Measurements from ENCODE around the gene MPHOSPH9. TPM values are rescaled to one million over a fixed set of nuclear protein-coding genes. Genes with fewer than 3 reads are reported as not detected.
"Not testable (repeated sequence)": the region's sequence is repeated elsewhere in the genome, so short reads cannot be mapped to it uniquely, and the experiment has no call there.

The MPHOSPH9 gene
- total RNA-seq, 1 experiment from 2014 or later, result 60.5 TPM

GRCh38 chr12:123223241-123223668, 9.7 kb downstream of the MPHOSPH9 start:
- Histone ChIP-seq H4K8ac (replicated peaks; ENCODE audit: insufficient read length, low read depth, low read length) (no peak overlapping the region), H3K4me2 (ENCODE audit: insufficient read depth, insufficient read length, low read length) (no peak overlapping the region), H2BK12ac (ENCODE audit: insufficient read length, low read depth, low read length) (peak overlapping the region; percentile 14), H3K27ac (ENCODE audit: insufficient read length, low read depth, low read length) (no peak overlapping the region), H3K14ac (ENCODE audit: insufficient read depth, low read length) (no peak overlapping the region), H3K18ac (ENCODE audit: insufficient read length, low read depth, low read length) (no peak overlapping the region), H2BK120ac (ENCODE audit: low read depth, low read length, poor library complexity, severe bottlenecking) (no peak overlapping the region), H2BK15ac (ENCODE audit: low read depth, low read length) (no peak overlapping the region), H3K4me1 (ENCODE audit: insufficient read depth, low read length) (no peaks in the 10 kb centered on the region), H3K9me3 (ENCODE audit: control insufficient read depth, low read depth, low read length) (no peaks in the 10 kb centered on the region), H2AK5ac (ENCODE audit: insufficient read length, low read length) (no peak overlapping the region), H3K23ac (ENCODE audit: insufficient read length, low read depth, low read length) (no peak overlapping the region), H3K23me2 (ENCODE audit: insufficient read length, low read depth, low read length, poor library complexity, severe bottlenecking) (no peaks in the 10 kb centered on the region), H2AFZ (ENCODE audit: low read length) (no peak overlapping the region), H3K4ac (ENCODE audit: low read depth, low read length) (no peak overlapping the region), H4K5ac (ENCODE audit: insufficient read length, low read depth, low read length) (peak overlapping the region; percentile 25), H3K56ac (ENCODE audit: insufficient read length, low read depth, low read length) (no peak overlapping the region), H2BK20ac (ENCODE audit: low read depth, low read length, poor library complexity, severe bottlenecking) (no peak overlapping the region), H3K79me1 (ENCODE audit: insufficient read depth, low read depth, low read length, poor library complexity, severe bottlenecking) (no peaks in the 10 kb centered on the region), H3K9ac (ENCODE audit: extremely low read depth, insufficient read length, low read length) (no peak overlapping the region), H3K27me3 (ENCODE audit: insufficient read depth, low read length) (no peaks in the 10 kb centered on the region), H3T11ph (ENCODE audit: low read length) (no peak overlapping the region), H2BK5ac (ENCODE audit: insufficient read length, low read length) (no peak overlapping the region), H3K79me2 (ENCODE audit: insufficient read depth, low read length) (no peaks in the 10 kb centered on the region), H4K20me1 (ENCODE audit: control insufficient read depth, insufficient read depth, insufficient read length) (no peaks in the 10 kb centered on the region), H4K91ac (ENCODE audit: insufficient read length, low read depth, low read length) (no peak overlapping the region)
- H3K4me1 Mint-ChIP-seq, result no peaks in the 10 kb centered on the region
- WGBS (ENCODE audit: extremely low coverage, insufficient read length, low lambda C conversion rate), result no CpG with 5 or more reads among the region's 11 CpGs
- peaks cover 12 to 67% (median 48%) of the 10 kb centered on the region in 3 experiments; a peak in 6 of 7 replicates for H3K36me3 Mint-ChIP-seq (ENCODE audit: insufficient read depth in 1 of 3, low read depth in 3 of 3)
- no peak for DNase-seq
- TF ChIP-seq CTCF (conservative IDR thresholded peaks at IDR 0.05), result no peak
- H3K27me3 Mint-ChIP-seq (ENCODE audit: low read depth), result no peaks in the 10 kb centered on the region
- H3K4me3 Mint-ChIP-seq, result no peak overlapping the region
- peak overlapping the region in 2 of 3 experiments; percentile 30 to 82; a peak in 3 of 7 replicates for H3K27ac Mint-ChIP-seq
- no peaks in the 10 kb centered on the region for H3K9me3 Mint-ChIP-seq

- not testable (repeated sequence) for H3K4me1 Mint-ChIP-seq; H2BK20ac ChIP-seq (ENCODE audit: low read depth, low read length, poor library complexity, severe bottlenecking); H3K27me3 ChIP-seq (ENCODE audit: insufficient read depth, low read length); H3K79me2 ChIP-seq (ENCODE audit: insufficient read depth, low read length); H4K20me1 ChIP-seq (ENCODE audit: control insufficient read depth, insufficient read depth, insufficient read length); H2BK12ac ChIP-seq (ENCODE audit: insufficient read length, low read depth, low read length); H3K9me3 Mint-ChIP-seq; H3K18ac ChIP-seq (ENCODE audit: insufficient read length, low read depth, low read length); H3T11ph ChIP-seq (ENCODE audit: low read length); H3K56ac ChIP-seq (ENCODE audit: insufficient read length, low read depth, low read length); H4K91ac ChIP-seq (ENCODE audit: insufficient read length, low read depth, low read length); H2AK5ac ChIP-seq (ENCODE audit: insufficient read length, low read length); H3K79me1 ChIP-seq (ENCODE audit: insufficient read depth, low read depth, low read length, poor library complexity, severe bottlenecking); H3K23me2 ChIP-seq (ENCODE audit: insufficient read length, low read depth, low read length, poor library complexity, severe bottlenecking); H3K4ac ChIP-seq (ENCODE audit: low read depth, low read length); H3K4me3 Mint-ChIP-seq; H2AFZ ChIP-seq (ENCODE audit: low read length); H3K9me3 ChIP-seq (ENCODE audit: control insufficient read depth, low read depth, low read length); DNase-seq; H3K4me1 ChIP-seq (ENCODE audit: insufficient read depth, low read length); H2BK120ac ChIP-seq (ENCODE audit: low read depth, low read length, poor library complexity, severe bottlenecking); H3K27ac Mint-ChIP-seq; H4K5ac ChIP-seq (ENCODE audit: insufficient read length, low read depth, low read length); H2BK15ac ChIP-seq (ENCODE audit: low read depth, low read length); H3K4me2 ChIP-seq (ENCODE audit: insufficient read depth, insufficient read length, low read length); H3K27me3 Mint-ChIP-seq (ENCODE audit: low read depth); H3K14ac ChIP-seq (ENCODE audit: insufficient read depth, low read length); H3K23ac ChIP-seq (ENCODE audit: insufficient read length, low read depth, low read length); H3K9ac ChIP-seq (ENCODE audit: extremely low read depth, insufficient read length, low read length); H4K8ac ChIP-seq (replicated peaks; ENCODE audit: insufficient read length, low read depth, low read length); H3K27ac ChIP-seq (ENCODE audit: insufficient read length, low read depth, low read length); H2BK5ac ChIP-seq (ENCODE audit: insufficient read length, low read length)
- H3K36me3 Mint-ChIP-seq (ENCODE audit: insufficient read depth in 1 of 3, low read depth in 3 of 3), result peaks cover 28 to 70% (median 52%) of the 10 kb centered on the region in 3 experiments; a peak in 6 of 7 replicates
- no CpG with 5 or more reads among the region's 7 CpGs for WGBS (ENCODE audit: extremely low coverage, insufficient read length, low lambda C conversion rate)
Observed at GRCh38 chr12:123207815-123208214, 25.1 kb downstream of the MPHOSPH9 start.
